GM12878 (cell line): ENCODE measurements around the gene PGBD5. TPM values are rescaled to one million over a fixed set of nuclear protein-coding genes. Genes with fewer than 3 reads are reported as not detected.

ENCODE experiments used
- ATAC-seq: fragments of 200-7000 bp; cut with Tn5 transposase; 3 replicates; pipeline ENCODE4 v1.9.1; 2020; ENCODE audit warnings: mild to moderate bottlenecking, moderate library complexity
- BruUV-seq: library from RNA; stranded (reverse); fragments of 400-500 nt; replicated peaks from 2 replicates; lab custom pipeline; 2021; lab: Mats Ljungman, UMichigan
- CTCF ChIA-PET: fragments of 300-600 bp; sonication (Branson Sonifier 250); formaldehyde crosslinking; extraction: SDS; loops from one replicate; lab custom pipeline; 2021; ENCODE audit warnings: inconsistent platforms; lab: Yijun Ruan, JAX
- POLR2A ChIA-PET: fragments of 350-600 bp; formaldehyde crosslinking; extraction: SDS; loops from one replicate; lab custom pipeline; 2021; ENCODE audit warnings: inconsistent platforms; lab: Charles Lee
- RAD21 ChIA-PET: fragments of 300-600 bp; sonication (Branson Sonifier 250); formaldehyde crosslinking; loops from one replicate; lab custom pipeline; 2023; ENCODE audit warnings: antibody characterized with exemption; ENCODE audit not compliant: unreplicated experiment; lab: Charles Lee
- SMC1A ChIA-PET: fragments of 300-600 bp; sonication (Branson Sonifier 250); formaldehyde crosslinking; loops from one replicate; lab custom pipeline; 2023; ENCODE audit not compliant: unreplicated experiment, uncharacterized antibody; lab: Charles Lee
- DNase-seq: peaks from one replicate; pipeline ENCODE4 v3.0.0-alpha.2; 2011; ENCODE audit warnings: low read depth, low spot score
- FAIRE-seq: peaks from 3 replicates; lab custom pipeline; 2011; peaks lifted over from hg19 to GRCh38; lab: Jason Lieb, UNC
- H2AFZ ChIP-seq: 2 replicates; pipeline ENCODE4 v1.6.0; 2011; ENCODE audit warnings: low read depth, low read length, control low read depth; ENCODE audit not compliant: control insufficient read depth
- H3K27ac ChIP-seq: 2 replicates; pipeline ENCODE4 v1.5.1; 2011; ENCODE audit warnings: control low read depth; ENCODE audit not compliant: control insufficient read depth, insufficient read depth
- H3K27me3 ChIP-seq, 2 experiments: replicated peaks in 1 of 2; 2 replicates each; pipeline versions ENCODE4 v1.6.0 to v1.6.1; 2011; ENCODE audit warnings: low read length in 1 of 2; ENCODE audit not compliant: control insufficient read depth in 2 of 2, insufficient read depth in 2 of 2
- H3K36me3 ChIP-seq, 2 experiments: 2 replicates each; pipeline ENCODE4 v1.5.1; 2011; ENCODE audit warnings: low read length in 1 of 2; ENCODE audit not compliant: control insufficient read depth in 2 of 2, insufficient read depth in 2 of 2
- H3K4me1 ChIP-seq: 2 replicates; pipeline ENCODE4 v1.6.1; 2011; ENCODE audit warnings: mild to moderate bottlenecking, low read length, moderate library complexity, mixed read lengths; ENCODE audit not compliant: control insufficient read depth, insufficient read depth
- H3K4me2 ChIP-seq: 2 replicates; pipeline ENCODE4 v1.6.0; 2011; ENCODE audit warnings: control low read depth; ENCODE audit not compliant: control insufficient read depth, insufficient read depth
- H3K4me3 ChIP-seq: fragments of 200-600 bp; sonication (generic); 2 replicates; pipeline ENCODE4 v1.5.1; 2016
- H3K79me2 ChIP-seq: 2 replicates; pipeline ENCODE4 v1.6.0; 2011; ENCODE audit warnings: low read length; ENCODE audit not compliant: control insufficient read depth, insufficient read depth
- H3K9ac ChIP-seq: 2 replicates; pipeline ENCODE4 v1.8.0; 2011; ENCODE audit warnings: low read length, control low read depth, mixed read lengths; ENCODE audit not compliant: control insufficient read depth, insufficient read depth
- H3K9me3 ChIP-seq: replicated peaks from 3 replicates; pipeline ENCODE4 v1.5.1; 2011; ENCODE audit warnings: mild to moderate bottlenecking, low read length; ENCODE audit not compliant: control insufficient read depth, insufficient read depth
- H4K20me1 ChIP-seq: 2 replicates; pipeline ENCODE4 v1.6.0; 2011; ENCODE audit not compliant: control insufficient read depth, insufficient read depth
- ATF7 ChIP-seq: fragments of 450-650 bp; IDR thresholded peaks from 2 replicates; pipeline ENCODE4 v1.6.1; 2016; ENCODE audit warnings: low read depth, mild to moderate bottlenecking
- MYB ChIP-seq: fragments of 150-350 bp; IDR thresholded peaks from 2 replicates; pipeline ENCODE4 v1.6.1; 2014; ENCODE audit warnings: mild to moderate bottlenecking, low read depth, low read length, borderline replicate concordance
- PAX5 ChIP-seq: IDR thresholded peaks from 2 replicates; pipeline ENCODE4 v1.6.1; 2011; ENCODE audit warnings: low read depth, low read length, borderline replicate concordance
- PML ChIP-seq: IDR thresholded peaks from 2 replicates; pipeline ENCODE4 v1.6.1; 2012; ENCODE audit warnings: low read length, inconsistent platforms
- POLR2AphosphoS5 ChIP-seq: IDR thresholded peaks from 2 replicates; pipeline ENCODE4 v1.6.1; 2011; ENCODE audit warnings: mild to moderate bottlenecking, low read length, inconsistent platforms
- RELA ChIP-seq: fragments of 450-650 bp; IDR thresholded peaks from 2 replicates; pipeline ENCODE4 v1.8.0; 2014; ENCODE audit warnings: borderline replicate concordance; ENCODE audit not compliant: partially characterized antibody
- SMARCA5 ChIP-seq: fragments of 450-650 bp; IDR thresholded peaks from 2 replicates; pipeline ENCODE4 v1.6.1; 2017; ENCODE audit warnings: mild to moderate bottlenecking
- SREBF1 ChIP-seq: IDR thresholded peaks from 2 replicates; pipeline ENCODE4 v1.6.1; 2012; ENCODE audit warnings: mild to moderate bottlenecking, low read length
- STAT1 ChIP-seq: fragments of 450-650 bp; conservative IDR thresholded peaks from 2 replicates; pipeline ENCODE4 v1.6.1; 2014; ENCODE audit warnings: antibody characterized with exemption, mild to moderate bottlenecking
- STAT3 ChIP-seq: IDR thresholded peaks from 2 replicates; pipeline ENCODE4 v1.6.1; 2011; ENCODE audit warnings: low read depth, low read length, improper control_type of control experiment
- WGBS: methylation state at CpG from one replicate; pipeline ENCODE4 v1.1.6; 2016; ENCODE audit warnings: low lambda C conversion rate; ENCODE audit not compliant: insufficient replicate concordance, insufficient coverage; ENCODE audit errors: missing lambda C conversion rate; 5-methylcytosine and 5-hydroxymethylcytosine counted together
- in situ Hi-C: fragments of 300-500 bp; cut with MboI; formaldehyde crosslinking; loops from 9 replicates; pipeline ENCODE4 v1.14.3; 2018; ENCODE audit warnings: mixed read lengths
- intact Hi-C: fragments of 100-400 bp; cut with micrococcal nuclease; formaldehyde crosslinking; loops from one replicate; pipeline ENCODE4 v1.14.2; 2022; ENCODE audit not compliant: unreplicated experiment
- polyA plus RNA-seq, 11 experiments: library from polyadenylated mRNA; depleted of rRNA in 4 of 11; unstranded in 6 of 11; stranded (reverse) in 5 of 11; fragments of >200 nt; fragmentation: Nextera tagmentation in 4 of 11; fragmentation: Illumina TruSeq in 1 of 11; extraction: Ambion mirVana in 4 of 11; extraction: Trizol in 1 of 11; gene quantifications; 1 replicate in 1 of 11; 2 replicates in 10 of 11; pipeline versions ENCODE4 v1.2.1 to v1.2.3, GENCODE V29; 2011 to 2016; ENCODE audit warnings: inconsistent platforms in 2 of 11, missing spikeins in 2 of 11, low read depth in 1 of 11
- total RNA-seq, 4 experiments: library from RNA; depleted of rRNA in 3 of 4; stranded (reverse); fragments of >200 nt in 3 of 4; fragmentation: Illumina TruSeq in 1 of 4; extraction: Trizol in 1 of 4; gene quantifications; 2 replicates each; pipeline versions ENCODE4 v1.2.1 to v1.2.3, GENCODE V29; 2013 to 2021
- TF ChIP-seq, protein P1 (sequence below): IDR thresholded peaks from 2 replicates; pipeline ENCODE4 v1.6.1; 2012; ENCODE audit warnings: mild to moderate bottlenecking, low read depth, low read length
- TF ChIP-seq, protein P2 (sequence below): fragments of 450-650 bp; IDR thresholded peaks from 2 replicates; pipeline ENCODE4 v1.6.1; 2018; ENCODE audit warnings: mild to moderate bottlenecking, low read depth, moderate library complexity; ENCODE audit not compliant: partially characterized antibody
- TF ChIP-seq, protein P3 (sequence below): IDR thresholded peaks from 2 replicates; pipeline ENCODE4 v1.6.1; 2011; ENCODE audit warnings: mild to moderate bottlenecking, low read depth, low read length, moderate library complexity; ENCODE audit not compliant: insufficient replicate concordance

Gene PGBD5
- total and polyA plus RNA-seq, 10 of the 15 experiments (the other 5 are each of a cell fraction or from before 2014, with no cell fraction given): 0.03 TPM; not detected in 9

DNA sequence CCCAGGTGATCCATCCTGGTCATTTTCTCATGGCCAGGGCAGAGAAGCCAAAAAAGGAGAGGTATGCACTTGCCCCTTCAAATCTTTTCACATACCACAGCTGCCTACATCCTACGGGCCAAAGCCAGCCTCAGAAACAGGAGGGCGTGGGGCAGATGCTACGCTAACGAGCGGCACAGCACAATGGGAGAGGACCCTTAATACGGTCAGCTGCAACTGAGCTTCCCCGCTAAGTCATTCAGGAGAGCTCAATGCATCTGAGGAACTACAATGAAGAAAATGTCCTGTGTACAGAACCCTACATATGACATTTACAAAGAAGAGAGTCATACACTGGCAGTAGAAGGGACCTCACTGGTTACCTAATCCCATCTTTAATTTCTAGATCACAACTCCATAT lies 78.2 kb downstream of the PGBD5 start:
- RAD21 ChIA-PET: no interaction called here
- H3K27me3 ChIP-seq: peaks cover 0 to 8% of the 10 kb centered on the region in 2 experiments; a peak in 3 of 4 replicates
- POLR2A ChIA-PET: interaction anchor here (0.7 kb wide), 1 partner anchor 10 kb away, joined by 15 read pairs; no protein-coding TSS in a partner anchor
- SMC1A ChIA-PET: interaction anchor here (0.6 to 0.9 kb wide), 2 partner anchors 236 to 548 kb away, joined by 3 to 5 read pairs; no protein-coding TSS in a partner anchor
- CTCF ChIA-PET: no interaction called here
- no peaks in the 10 kb centered on the region for H3K4me1 ChIP-seq
- no peaks in the 10 kb centered on the region for H4K20me1 ChIP-seq
- H3K79me2 ChIP-seq: no peaks in the 10 kb centered on the region
- no peak for ATAC-seq
- no peak overlapping the region for H2AFZ ChIP-seq
- DNase-seq: no peak
- intact Hi-C loops (no loop called here), in situ Hi-C loops (no loop called here)
- H3K9ac ChIP-seq: no peak overlapping the region
- no peak overlapping the region for H3K27ac ChIP-seq
- BruUV-seq: no TSS peak
- no peaks in the 10 kb centered on the region for H3K36me3 ChIP-seq
- 62% methylated on average over 7 of the region's 7 CpGs for WGBS
- FAIRE-seq: no peak
- TF ChIP-seq, protein P1, sequence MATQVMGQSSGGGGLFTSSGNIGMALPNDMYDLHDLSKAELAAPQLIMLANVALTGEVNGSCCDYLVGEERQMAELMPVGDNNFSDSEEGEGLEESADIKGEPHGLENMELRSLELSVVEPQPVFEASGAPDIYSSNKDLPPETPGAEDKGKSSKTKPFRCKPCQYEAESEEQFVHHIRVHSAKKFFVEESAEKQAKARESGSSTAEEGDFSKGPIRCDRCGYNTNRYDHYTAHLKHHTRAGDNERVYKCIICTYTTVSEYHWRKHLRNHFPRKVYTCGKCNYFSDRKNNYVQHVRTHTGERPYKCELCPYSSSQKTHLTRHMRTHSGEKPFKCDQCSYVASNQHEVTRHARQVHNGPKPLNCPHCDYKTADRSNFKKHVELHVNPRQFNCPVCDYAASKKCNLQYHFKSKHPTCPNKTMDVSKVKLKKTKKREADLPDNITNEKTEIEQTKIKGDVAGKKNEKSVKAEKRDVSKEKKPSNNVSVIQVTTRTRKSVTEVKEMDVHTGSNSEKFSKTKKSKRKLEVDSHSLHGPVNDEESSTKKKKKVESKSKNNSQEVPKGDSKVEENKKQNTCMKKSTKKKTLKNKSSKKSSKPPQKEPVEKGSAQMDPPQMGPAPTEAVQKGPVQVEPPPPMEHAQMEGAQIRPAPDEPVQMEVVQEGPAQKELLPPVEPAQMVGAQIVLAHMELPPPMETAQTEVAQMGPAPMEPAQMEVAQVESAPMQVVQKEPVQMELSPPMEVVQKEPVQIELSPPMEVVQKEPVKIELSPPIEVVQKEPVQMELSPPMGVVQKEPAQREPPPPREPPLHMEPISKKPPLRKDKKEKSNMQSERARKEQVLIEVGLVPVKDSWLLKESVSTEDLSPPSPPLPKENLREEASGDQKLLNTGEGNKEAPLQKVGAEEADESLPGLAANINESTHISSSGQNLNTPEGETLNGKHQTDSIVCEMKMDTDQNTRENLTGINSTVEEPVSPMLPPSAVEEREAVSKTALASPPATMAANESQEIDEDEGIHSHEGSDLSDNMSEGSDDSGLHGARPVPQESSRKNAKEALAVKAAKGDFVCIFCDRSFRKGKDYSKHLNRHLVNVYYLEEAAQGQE: no peak
- TF ChIP-seq SREBF1 (no peak), STAT1 (no peak), MYB (no peak), STAT3 (no peak), PML (no peak), PAX5 (no peak), RELA (no peak), ATF7 (no peak), SMARCA5 (no peak), POLR2AphosphoS5 (no peak)
- TF ChIP-seq, protein P2, sequence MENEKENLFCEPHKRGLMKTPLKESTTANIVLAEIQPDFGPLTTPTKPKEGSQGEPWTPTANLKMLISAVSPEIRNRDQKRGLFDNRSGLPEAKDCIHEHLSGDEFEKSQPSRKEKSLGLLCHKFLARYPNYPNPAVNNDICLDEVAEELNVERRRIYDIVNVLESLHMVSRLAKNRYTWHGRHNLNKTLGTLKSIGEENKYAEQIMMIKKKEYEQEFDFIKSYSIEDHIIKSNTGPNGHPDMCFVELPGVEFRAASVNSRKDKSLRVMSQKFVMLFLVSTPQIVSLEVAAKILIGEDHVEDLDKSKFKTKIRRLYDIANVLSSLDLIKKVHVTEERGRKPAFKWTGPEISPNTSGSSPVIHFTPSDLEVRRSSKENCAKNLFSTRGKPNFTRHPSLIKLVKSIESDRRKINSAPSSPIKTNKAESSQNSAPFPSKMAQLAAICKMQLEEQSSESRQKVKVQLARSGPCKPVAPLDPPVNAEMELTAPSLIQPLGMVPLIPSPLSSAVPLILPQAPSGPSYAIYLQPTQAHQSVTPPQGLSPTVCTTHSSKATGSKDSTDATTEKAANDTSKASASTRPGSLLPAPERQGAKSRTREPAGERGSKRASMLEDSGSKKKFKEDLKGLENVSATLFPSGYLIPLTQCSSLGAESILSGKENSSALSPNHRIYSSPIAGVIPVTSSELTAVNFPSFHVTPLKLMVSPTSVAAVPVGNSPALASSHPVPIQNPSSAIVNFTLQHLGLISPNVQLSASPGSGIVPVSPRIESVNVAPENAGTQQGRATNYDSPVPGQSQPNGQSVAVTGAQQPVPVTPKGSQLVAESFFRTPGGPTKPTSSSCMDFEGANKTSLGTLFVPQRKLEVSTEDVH: no peak
- TF ChIP-seq, protein P3, sequence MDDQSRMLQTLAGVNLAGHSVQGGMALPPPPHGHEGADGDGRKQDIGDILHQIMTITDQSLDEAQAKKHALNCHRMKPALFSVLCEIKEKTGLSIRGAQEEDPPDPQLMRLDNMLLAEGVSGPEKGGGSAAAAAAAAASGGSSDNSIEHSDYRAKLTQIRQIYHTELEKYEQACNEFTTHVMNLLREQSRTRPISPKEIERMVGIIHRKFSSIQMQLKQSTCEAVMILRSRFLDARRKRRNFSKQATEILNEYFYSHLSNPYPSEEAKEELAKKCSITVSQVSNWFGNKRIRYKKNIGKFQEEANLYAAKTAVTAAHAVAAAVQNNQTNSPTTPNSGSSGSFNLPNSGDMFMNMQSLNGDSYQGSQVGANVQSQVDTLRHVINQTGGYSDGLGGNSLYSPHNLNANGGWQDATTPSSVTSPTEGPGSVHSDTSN: no peak
- TF ChIP-seq, all 136 proteins: peak for 0
- no peak overlapping the region for H3K4me2 ChIP-seq
- H3K4me3 ChIP-seq: no peak overlapping the region
- H3K9me3 ChIP-seq: no peaks in the 10 kb centered on the region
